ENCODE data around the gene CKAP2L.

- TF ChIP-seq CTCF (IDR thresholded peaks at IDR 0.05) (no peak), EP300 (IDR thresholded peaks at IDR 0.05) (no peak)
These were observed 26.7 kb downstream of the CKAP2L start for GRCh38 chr2:112737542-112738232.

Data from sigmoid colon (tissue), 4 donors.